DND-41 (cell line): ENCODE results near the gene PLEKHA3.

Experiments used
- EZH2 ChIP-seq: IDR thresholded peaks from 3 replicates; pipeline ENCODE4 v1.6.1; 2012; ENCODE audit warnings: borderline replicate concordance, low read depth, mild to moderate bottlenecking, moderate library complexity, low read length, inconsistent platforms; ENCODE audit not compliant: severe bottlenecking
- TF ChIP-seq, protein P1 (sequence below): IDR thresholded peaks from 2 replicates; pipeline ENCODE4 v1.5.1; 2012; ENCODE audit warnings: borderline replicate concordance, low read length, moderate library complexity, mild to moderate bottlenecking; ENCODE audit not compliant: poor library complexity, severe bottlenecking; ENCODE audit errors: extremely low read depth

DNA sequence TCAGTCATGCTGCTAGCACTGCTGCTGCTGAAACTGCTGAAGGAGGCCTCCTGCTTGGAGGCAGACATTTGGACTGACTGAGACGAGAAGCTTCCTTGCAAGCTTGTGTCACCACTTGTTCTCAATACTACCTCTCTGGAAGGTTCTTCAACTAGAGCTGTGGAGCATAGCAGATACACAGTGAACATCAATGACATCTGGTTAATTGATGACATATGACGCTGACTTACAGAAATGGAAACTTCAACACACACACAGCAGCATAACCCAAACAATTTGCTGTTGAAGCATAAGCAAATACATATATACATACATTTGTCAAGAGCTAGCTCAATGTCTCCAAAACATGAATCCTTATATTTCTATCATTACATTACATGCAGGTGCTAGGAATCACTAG is 47.3 kb downstream of the PLEKHA3 start:
- TF ChIP-seq, protein P1, sequence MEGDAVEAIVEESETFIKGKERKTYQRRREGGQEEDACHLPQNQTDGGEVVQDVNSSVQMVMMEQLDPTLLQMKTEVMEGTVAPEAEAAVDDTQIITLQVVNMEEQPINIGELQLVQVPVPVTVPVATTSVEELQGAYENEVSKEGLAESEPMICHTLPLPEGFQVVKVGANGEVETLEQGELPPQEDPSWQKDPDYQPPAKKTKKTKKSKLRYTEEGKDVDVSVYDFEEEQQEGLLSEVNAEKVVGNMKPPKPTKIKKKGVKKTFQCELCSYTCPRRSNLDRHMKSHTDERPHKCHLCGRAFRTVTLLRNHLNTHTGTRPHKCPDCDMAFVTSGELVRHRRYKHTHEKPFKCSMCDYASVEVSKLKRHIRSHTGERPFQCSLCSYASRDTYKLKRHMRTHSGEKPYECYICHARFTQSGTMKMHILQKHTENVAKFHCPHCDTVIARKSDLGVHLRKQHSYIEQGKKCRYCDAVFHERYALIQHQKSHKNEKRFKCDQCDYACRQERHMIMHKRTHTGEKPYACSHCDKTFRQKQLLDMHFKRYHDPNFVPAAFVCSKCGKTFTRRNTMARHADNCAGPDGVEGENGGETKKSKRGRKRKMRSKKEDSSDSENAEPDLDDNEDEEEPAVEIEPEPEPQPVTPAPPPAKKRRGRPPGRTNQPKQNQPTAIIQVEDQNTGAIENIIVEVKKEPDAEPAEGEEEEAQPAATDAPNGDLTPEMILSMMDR: no peak
- TF ChIP-seq EZH2: no peak
